T-helper 2 cell treated with Interferon-gamma antibody and Interleukin-4, amounts not matched to agents 100 ng/mL and 5 ng/mL, for 36 hours (primary cell): ENCODE data around the gene MLLT3. TPM values are rescaled to one million over a fixed set of nuclear protein-coding genes. Genes with fewer than 3 reads are reported as not detected.

Experiments
- intact Hi-C: fragments of 100-400 bp; cut with micrococcal nuclease; formaldehyde crosslinking; loops from one replicate; pipeline ENCODE4 v1.15.1; 2023
- total RNA-seq: library from RNA; stranded (reverse); gene quantifications from 2 replicates; pipeline ENCODE4 v1.2.3, GENCODE V29; 2022

Gene MLLT3
- total RNA-seq, 1 donor from 2014 or later: 36.5 TPM

- intact Hi-C loops: loop anchor here (5.0 kb wide), 1 partner anchor 204 kb away; no protein-coding TSS in a partner anchor
Observed at GRCh38 chr9:20561531-20561930, 60.8 kb downstream of the MLLT3 start.

- intact Hi-C loops: loop anchor here (10.0 kb wide), 1 partner anchor 125 kb away; the partner anchor contains the start of gene FOCAD
Observed at GRCh38 chr9:20559231-20559890, 62.9 kb downstream of the MLLT3 start.

- intact Hi-C loops: loop anchor here (10.0 kb wide), 1 partner anchor 126 kb away; the partner anchor contains the start of gene FOCAD
Observed at GRCh38 chr9:20558566-20559016, 63.7 kb downstream of the MLLT3 start.

GRCh38 chr9:20557890-20558565, 64.3 kb downstream of the MLLT3 start:
- intact Hi-C loops: loop anchor here (10.0 kb wide), 1 partner anchor 127 kb away; the partner anchor contains the start of gene FOCAD

GRCh38 chr9:20557285-20557684, 65.0 kb downstream of the MLLT3 start:
- intact Hi-C loops: loop anchor here (10.0 kb wide), 1 partner anchor 128 kb away; the partner anchor contains the start of gene FOCAD

- intact Hi-C loops: loop anchor here (2.0 to 10.0 kb wide), 4 partner anchors 41 to 389 kb away; partner anchors contain the start of genes FOCAD and MLLT3
Observed at GRCh38 chr9:20553558-20554149, 68.6 kb downstream of the MLLT3 start.

- intact Hi-C loops: loop anchor here (2.0 to 10.0 kb wide), 4 partner anchors 41 to 389 kb away; partner anchors contain the start of genes FOCAD and MLLT3
Observed at GRCh38 chr9:20552874-20553557, 69.3 kb downstream of the MLLT3 start.

- intact Hi-C loops: loop anchor here (2.0 to 10.0 kb wide), 4 partner anchors 40 to 390 kb away; partner anchors contain the start of genes FOCAD and MLLT3
Observed at GRCh38 chr9:20551835-20552234, 70.5 kb downstream of the MLLT3 start.

GRCh38 chr9:20551236-20551635, 71.1 kb downstream of the MLLT3 start:
- intact Hi-C loops: loop anchor here (5.0 to 10.0 kb wide), 3 partner anchors 39 to 391 kb away; partner anchors contain the start of gene FOCAD

- intact Hi-C loops: loop anchor here (5.0 to 10.0 kb wide), 3 partner anchors 38 to 392 kb away; partner anchors contain the start of gene FOCAD
Observed at GRCh38 chr9:20550326-20550725, 72.0 kb downstream of the MLLT3 start.

- intact Hi-C loops: no loop called here
Observed at GRCh38 chr9:20549053-20549452, 73.2 kb downstream of the MLLT3 start.

- intact Hi-C loops: no loop called here
Observed at GRCh38 chr9:20545023-20545622, 77.2 kb downstream of the MLLT3 start.

GRCh38 chr9:20540169-20540863, 82.0 kb downstream of the MLLT3 start:
- intact Hi-C loops: no loop called here

- intact Hi-C loops: no loop called here
Observed at GRCh38 chr9:20538956-20539355, 83.3 kb downstream of the MLLT3 start.

- intact Hi-C loops: no loop called here
Observed at GRCh38 chr9:20538092-20538491, 84.2 kb downstream of the MLLT3 start.

GRCh38 chr9:20537294-20537693, 85.0 kb downstream of the MLLT3 start:
- intact Hi-C loops: no loop called here

- intact Hi-C loops: no loop called here
Observed at GRCh38 chr9:20532584-20532983, 89.7 kb downstream of the MLLT3 start.

GRCh38 chr9:20529837-20530236, 92.5 kb downstream of the MLLT3 start:
- intact Hi-C loops: no loop called here

GRCh38 chr9:20528253-20528652, 94.0 kb downstream of the MLLT3 start:
- intact Hi-C loops: no loop called here
